GM21576 (cell line): ENCODE measurements around the gene CIC.
"Not testable (repeated sequence)": the region's sequence is repeated elsewhere in the genome, so short reads cannot be mapped to it uniquely, and the experiment has no call there.

Experiments used
- ATAC-seq: cut with Tn5 transposase; IDR thresholded peaks from one replicate; pipeline ENCODE4 v1.9.1; 2021; ENCODE audit warnings: mild to moderate bottlenecking, moderate library complexity; ENCODE audit not compliant: unreplicated experiment

CIC gene

GRCh38 chr19:42254089-42254849, 14.8 kb upstream of the CIC start:
- peak; percentile 40 for ATAC-seq

GRCh38 chr19:42254850-42255765, 13.9 kb upstream of the CIC start, which contains the start of gene ERF:
ERF (minus strand) TSS chr19:42255128; CDS start chr19:42254999, 129 bp downstream.
- peak; percentile 52 for ATAC-seq

DNA sequence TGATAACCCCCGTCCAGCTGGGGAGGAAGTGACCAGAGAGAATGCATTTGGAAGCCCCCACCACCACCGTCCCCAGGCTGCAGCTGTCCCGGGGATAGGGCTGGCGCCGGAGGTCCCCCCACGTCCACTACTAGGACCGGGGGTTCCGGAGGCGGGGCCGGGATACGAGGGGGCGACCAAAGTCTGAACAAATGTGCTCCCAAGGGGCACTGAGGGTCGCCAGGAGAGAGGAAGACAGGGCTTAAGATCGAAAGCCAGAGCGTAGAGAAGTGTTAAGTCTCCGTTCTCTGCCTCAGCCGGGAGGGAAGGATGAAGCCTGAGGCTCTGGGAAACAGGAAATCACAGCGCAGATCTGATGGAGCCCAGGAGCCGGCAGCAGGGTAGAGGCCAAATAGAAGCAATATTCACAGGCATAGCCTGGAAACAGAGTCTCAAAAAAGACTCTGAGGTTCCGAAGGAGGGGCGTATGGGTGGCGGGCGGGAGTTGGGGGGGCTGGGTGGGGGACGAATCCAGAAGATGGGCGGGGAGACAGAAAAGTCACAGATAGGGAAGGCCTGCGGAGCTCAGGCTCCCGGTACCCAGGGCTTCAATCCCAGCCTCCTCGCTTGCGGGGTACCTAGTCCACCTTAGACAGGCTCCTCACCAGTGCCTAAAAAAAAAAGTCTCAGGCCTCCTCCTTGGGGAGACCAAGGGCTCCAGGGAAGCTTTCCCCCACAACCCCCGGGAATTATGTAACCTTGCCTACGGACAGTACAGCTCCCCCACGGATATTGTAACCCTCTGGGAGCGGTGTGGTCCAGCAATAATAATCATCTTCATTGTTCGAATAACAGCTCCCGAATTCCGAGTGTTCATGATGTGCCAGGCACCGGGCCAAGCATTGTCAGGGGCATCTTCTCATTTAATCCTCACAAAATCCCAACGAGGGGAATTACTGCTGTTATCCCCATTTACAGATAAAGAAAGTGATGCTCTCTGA, 13.0 kb upstream of the CIC start:
- no peak for ATAC-seq

DNA sequence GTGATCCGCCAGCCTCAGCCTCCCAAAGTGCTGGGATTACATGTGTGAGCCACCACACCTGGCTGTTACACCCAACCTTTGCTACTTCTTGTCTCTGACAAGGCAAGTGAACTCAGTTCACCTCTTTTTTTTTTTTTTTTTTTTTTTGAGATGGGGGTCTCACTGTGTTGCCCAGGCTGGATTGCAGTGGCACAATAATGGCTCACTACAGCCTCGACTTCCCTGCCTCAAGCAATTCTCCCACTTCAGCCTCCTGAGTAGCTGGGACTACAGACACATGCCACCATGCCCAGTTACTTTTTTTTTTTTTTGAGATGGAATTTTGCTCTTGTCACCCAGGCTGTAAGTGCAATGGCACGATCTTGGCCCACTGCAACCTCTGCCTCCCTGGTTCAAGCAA, 11.2 kb upstream of the CIC start:
- ATAC-seq: not testable (repeated sequence)

- ATAC-seq: no peak
Observed at GRCh38 chr19:42261763-42262162, 7.3 kb upstream of the CIC start.

DNA sequence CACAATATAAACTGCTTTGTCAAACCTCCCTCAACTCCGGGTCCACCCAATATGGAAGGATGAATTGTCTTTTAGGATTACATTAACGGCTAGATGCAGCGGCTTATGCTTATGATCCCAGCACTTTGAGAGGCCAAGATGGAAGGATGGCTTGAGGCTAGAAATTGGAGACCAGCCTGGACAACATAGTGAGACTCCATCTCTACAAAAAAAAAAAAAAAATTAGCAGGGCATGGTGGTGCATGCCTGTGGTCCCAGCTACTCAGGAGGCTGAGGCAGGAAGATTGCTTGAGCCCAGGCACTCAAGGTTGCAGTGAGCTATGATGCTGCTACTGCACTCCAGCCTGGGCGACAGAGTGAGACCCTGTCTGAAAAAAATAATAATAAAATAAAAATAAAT, 2.9 kb upstream of the CIC start:
- not testable (repeated sequence) for ATAC-seq

DNA sequence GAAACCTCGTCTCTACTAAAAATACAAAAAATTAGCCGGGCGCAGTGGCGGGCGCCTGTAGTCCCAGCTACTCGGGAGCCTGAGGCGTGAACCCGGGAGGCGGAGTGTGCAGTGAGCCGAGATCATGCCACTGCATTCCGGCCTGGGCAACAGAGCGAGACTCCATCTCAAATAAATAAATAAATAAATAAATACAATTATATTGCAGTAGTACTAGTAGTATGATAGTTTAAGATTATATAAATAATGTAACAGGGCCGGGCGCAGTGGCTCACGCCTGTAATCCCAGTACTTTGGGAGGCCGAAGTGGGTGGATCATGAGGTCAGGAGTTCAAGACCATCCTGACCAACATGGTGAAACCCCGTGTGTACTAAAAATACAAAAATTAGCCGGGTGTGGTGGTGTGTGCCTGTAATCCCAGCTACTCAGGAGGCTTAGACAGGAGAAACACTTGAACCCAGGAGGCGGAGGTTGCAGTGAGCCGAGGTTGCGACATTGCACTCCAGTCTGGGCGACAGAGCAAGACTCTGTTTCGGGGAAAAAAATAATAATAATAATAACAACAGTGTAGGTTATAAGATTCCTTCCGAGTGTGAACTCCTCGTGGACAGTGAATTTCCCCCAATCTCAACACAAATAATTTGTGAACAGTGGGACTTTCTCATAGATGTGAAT, 2.0 kb upstream of the CIC start:
- not testable (repeated sequence) for ATAC-seq

DNA sequence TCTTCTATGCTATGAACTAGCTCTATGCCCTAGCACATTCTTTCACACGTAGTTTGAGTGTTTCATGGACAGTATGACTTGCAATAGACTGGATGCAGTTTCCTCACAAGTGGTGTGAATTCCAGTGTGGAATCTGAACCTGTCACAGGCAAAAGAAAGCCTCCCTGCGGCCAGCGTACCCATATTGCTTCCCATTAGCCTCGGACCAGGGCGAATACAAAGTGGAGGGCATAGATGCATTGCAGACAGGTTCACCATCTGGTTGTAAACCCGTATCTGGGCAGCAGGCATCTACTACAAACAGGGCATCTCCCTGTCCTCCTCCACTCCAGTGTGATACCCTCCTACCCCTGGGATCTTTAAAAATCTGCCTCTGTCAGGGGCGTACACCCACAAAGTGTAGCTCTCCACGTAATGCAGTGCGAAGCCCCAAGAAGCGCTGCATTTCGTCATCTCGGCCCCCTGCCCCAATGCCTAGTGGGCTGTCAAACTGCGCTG, 1.4 kb upstream of the CIC start:
- ATAC-seq: no peak

DNA sequence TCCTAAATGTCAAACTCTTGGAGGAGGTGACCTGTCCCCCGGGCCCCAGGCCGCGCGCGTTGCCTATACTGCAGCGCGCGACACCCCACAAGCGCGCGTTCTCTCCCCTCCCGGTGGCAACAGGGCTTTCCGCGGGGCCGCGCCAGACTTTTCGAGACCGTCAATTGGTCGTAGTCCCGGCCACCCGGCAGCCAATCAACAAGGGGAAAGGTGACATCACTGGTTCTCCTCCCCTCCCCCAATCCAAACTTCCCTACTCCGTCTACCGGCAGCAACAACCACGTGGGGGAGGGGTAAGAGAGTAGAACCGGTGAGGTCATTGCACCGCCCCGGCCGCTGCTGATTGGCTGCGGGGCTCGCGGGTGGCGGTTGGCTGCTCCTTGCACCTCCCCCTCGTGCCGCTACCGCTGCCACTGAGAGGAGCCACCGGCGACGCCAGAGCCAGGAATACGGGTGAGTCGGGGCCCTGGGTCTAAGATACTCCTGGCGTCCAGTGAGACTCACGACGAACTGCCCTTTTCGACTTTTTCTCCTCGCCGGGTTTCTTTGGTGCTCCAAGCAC, 829 bp upstream of the CIC start:
- ATAC-seq: peak; percentile 52

DNA sequence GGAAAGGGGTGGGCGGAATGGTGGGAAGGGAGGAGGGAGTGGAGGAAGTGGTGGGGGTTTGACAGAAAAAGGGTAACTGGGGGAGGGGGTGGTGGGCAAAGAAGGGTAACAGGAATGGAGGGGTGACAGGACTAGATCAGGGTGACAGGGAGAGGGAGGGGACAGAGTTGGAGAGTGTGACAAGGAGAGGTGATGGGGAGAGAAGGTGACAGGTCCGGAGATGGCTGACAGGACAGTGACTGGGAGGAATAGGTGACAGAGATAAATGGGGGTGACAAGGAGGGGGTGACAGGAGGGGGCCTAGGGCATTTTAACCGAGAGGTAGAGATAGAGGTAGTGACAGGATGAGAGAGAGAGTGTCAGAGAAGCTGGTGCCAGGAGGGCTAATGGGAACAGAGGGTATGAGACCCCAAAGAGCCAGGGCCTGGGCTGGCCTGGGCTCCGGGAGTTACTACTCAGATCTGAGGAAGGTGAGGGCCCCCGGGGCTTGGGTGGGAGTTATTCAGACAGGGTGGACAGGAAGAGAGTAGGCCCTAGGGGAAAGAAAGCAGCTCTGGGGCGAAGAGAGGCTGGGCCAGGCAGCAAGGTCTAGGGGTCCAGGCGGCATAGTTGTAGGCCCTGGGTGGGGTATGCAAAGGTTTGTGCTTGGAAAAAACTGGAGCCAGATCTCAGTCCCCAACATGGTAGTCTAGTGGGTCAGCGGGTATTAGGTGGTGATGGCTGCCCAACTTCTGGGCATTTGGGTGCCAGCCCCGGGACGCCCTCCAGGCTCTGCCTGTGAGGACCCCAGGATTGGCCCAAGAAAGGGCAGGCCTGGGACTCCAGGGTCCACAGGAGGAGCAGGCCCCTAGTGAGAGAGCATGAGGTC, 660 bp downstream of the CIC start:
- ATAC-seq: no peak

DNA sequence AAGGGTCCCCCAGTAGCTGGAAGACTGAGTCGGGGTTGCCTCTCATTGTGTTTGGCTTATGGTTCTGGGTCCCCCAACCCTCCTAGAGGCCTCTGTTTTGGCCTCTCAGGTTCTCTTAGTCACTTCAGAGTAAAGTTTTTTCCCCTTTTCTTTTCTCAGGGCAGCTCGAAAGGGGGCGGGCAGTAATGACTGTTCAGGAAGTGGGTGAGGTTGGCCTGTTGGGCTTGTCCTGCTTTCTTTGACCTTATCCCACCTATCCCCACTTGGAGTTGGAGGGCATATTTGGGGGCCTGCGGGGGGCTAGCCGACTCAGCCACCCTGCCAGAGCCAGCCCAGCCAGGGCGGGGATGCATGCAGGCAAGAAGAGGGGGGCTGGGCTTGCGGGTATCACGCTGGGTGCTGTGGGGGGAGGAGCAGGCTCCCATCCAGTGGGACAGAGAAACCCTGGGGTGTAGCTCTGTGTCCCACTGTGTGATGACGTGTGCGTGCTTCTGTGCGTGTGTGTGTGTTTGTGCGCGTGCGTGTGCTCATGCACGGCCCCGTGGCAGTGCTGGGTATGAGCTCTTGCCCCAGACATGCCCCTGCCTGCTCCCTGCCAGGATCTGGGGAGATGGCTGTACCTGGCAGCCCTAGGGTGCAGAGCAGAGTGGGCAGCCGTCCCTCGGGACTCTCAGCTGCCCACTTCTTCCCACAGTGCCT, 1.4 kb downstream of the CIC start:
- no peak for ATAC-seq

GRCh38 chr19:42271045-42271419, 2.0 kb downstream of the CIC start:
- ATAC-seq: no peak

- no peak for ATAC-seq
Observed at GRCh38 chr19:42271861-42272534, 2.9 kb downstream of the CIC start.

DNA sequence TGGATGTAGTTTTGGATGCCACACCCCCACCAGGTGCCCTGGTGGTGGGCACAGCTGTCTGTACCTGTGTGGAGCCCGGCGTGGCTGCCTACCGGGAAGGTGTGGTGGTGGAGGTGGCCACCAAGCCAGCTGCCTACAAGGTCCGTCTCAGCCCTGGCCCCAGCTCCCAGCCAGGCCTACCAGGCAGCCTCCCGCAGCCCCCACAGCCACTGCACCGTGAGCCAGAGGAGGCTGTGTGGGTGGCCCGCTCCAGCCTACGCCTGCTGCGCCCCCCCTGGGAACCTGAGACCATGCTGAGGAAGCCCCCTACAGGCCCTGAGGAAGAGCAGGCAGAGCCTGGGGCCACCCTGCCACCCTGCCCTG, 3.5 kb downstream of the CIC start:
- no peak for ATAC-seq

GRCh38 chr19:42272989-42273406, 3.9 kb downstream of the CIC start:
- ATAC-seq: no peak

DNA sequence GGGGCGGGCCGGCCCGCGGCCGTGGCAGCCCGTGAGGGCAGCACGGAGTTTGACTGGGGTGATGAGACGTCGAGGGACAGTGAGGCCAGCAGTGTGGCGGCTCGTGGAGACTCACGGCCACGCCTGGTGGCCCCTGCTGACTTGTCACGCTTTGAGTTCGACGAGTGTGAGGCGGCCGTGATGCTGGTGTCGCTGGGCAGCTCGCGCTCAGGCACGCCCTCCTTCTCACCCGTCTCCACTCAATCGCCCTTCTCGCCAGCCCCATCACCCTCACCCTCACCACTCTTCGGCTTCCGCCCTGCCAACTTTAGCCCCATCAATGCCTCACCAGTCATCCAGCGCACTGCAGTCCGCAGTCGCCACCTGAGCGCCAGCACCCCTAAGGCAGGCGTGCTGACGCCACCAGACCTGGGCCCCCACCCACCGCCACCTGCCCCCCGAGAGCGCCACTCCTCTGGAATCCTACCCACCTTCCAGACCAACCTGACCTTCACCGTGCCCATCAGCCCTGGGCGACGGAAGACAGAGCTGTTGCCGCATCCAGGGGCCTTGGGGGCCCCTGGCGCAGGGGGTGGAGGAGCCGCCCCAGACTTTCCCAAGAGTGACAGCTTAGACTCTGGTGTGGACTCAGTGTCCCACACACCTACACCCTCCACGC, 4.5 kb downstream of the CIC start:
- ATAC-seq: no peak

- ATAC-seq: no peak
Observed at GRCh38 chr19:42274065-42274682, 5.1 kb downstream of the CIC start.
